ENCODE results near the gene APOBEC4. TPM values are rescaled to one million over a fixed set of nuclear protein-coding genes. Genes with fewer than 3 reads are reported as not detected.

Gene APOBEC4
- total and polyA plus RNA-seq, 2 of the 4 experiments (the other 2 are of a cell fraction) = not detected

GRCh38 chr1:183694755-183695154 is 41.6 kb upstream of the APOBEC4 start:
- no peaks in the 10 kb centered on the region; a peak in 1 of 4 replicates for H3K79me1 ChIP-seq (ENCODE audit: low read depth in 1 of 2, low read length in 2 of 2)
- no peak overlapping the region for H3K23ac ChIP-seq (ENCODE audit: low read depth, low read length)
- H4K91ac ChIP-seq (ENCODE audit: insufficient read depth, low read depth, low read length) = no peak overlapping the region
- no peak overlapping the region for H2AK5ac ChIP-seq (ENCODE audit: low read depth, low read length)
- H3K4me2 ChIP-seq (ENCODE audit: low read depth, low read length) = no peak overlapping the region
- dilution Hi-C loops (cut with HindIII; ENCODE audit: low sequenced_read_pairs, unreplicated experiment) = no loop called here
- POLR2A ChIA-PET (ENCODE audit: unreplicated experiment) = interaction anchor here (0.7 kb wide), 1 partner anchor 591 kb away, joined by 8 read pairs; no protein-coding TSS in a partner anchor
- H3K56ac ChIP-seq (ENCODE audit: extremely low read depth, insufficient read depth, low read length) = no peak overlapping the region
- CTCF ChIA-PET = interaction anchor here (1.1 to 2.0 kb wide), 3 partner anchors 10 to 221 kb away, joined by 3 to 15 read pairs (median 4); no protein-coding TSS in a partner anchor
- no peak overlapping the region for H3K18ac ChIP-seq (ENCODE audit: low read depth, low read length)
- no peak overlapping the region for H3K4ac ChIP-seq (ENCODE audit: low read depth, low read length)
- no peaks in the 10 kb centered on the region; the same call in 1 of the 2 replicates for H4K20me1 ChIP-seq (ENCODE audit: insufficient read depth, low read length)
- TF ChIP-seq RAD21 (IDR thresholded peaks at IDR 0.05; ENCODE audit: low read length) (no peak), ELK1 (IDR thresholded peaks at IDR 0.05; ENCODE audit: borderline replicate concordance, low read depth, low read length) (no peak), CTCF (conservative IDR thresholded peaks at IDR 0.05; ENCODE audit: low read depth, low read length) (no peak), RFX5 (IDR thresholded peaks at IDR 0.05; ENCODE audit: low read depth, low read length) (no peak), CEBPB (IDR thresholded peaks at IDR 0.05; ENCODE audit: low read depth, low read length) (no peak), CHD1 (IDR thresholded peaks at IDR 0.05; ENCODE audit: low read depth, low read length) (no peak), MAFK (IDR thresholded peaks at IDR 0.05; ENCODE audit: low read depth, low read length) (no peak), NFE2L2 (IDR thresholded peaks at IDR 0.05; ENCODE audit: low read depth, low read length) (no peak), RCOR1 (IDR thresholded peaks at IDR 0.05; ENCODE audit: insufficient replicate concordance, low read length) (no peak), FOS (IDR thresholded peaks at IDR 0.05; ENCODE audit: low read depth, low read length) (no peak), POLR2A (IDR thresholded peaks at IDR 0.05; ENCODE audit: low read depth, low read length) (no peak), USF2 (IDR thresholded peaks at IDR 0.05; ENCODE audit: low read depth, low read length) (no peak), MXI1 (IDR thresholded peaks at IDR 0.05; ENCODE audit: borderline replicate concordance, low read depth, low read length) (no peak), SMC3 (IDR thresholded peaks at IDR 0.05; ENCODE audit: low read depth, low read length) (no peak), BHLHE40 (IDR thresholded peaks at IDR 0.05; ENCODE audit: low read depth, low read length) (no peak), MAZ (IDR thresholded peaks at IDR 0.05; ENCODE audit: borderline replicate concordance, low read depth, low read length) (no peak)
- ATAC-seq (ENCODE audit: low read depth) (no peak), DNase-seq (no peak)
- no TSS peak for BruUV-seq (replicated peaks)
- no peak overlapping the region for H3K9ac ChIP-seq (ENCODE audit: low read depth, low read length)
- intact Hi-C loops (cut with micrococcal nuclease) = no loop called here
- H3K9me1 ChIP-seq (ENCODE audit: insufficient read depth, low read length) = 0 out of 2 replicates have a peak, but pooled peaks cover 3% of the 10 kb centered on the region
- H2BK5ac ChIP-seq (ENCODE audit: low read depth, low read length, poor library complexity, severe bottlenecking) = no peak overlapping the region
- no peak overlapping the region for H3K14ac ChIP-seq (replicated peaks; ENCODE audit: low read depth, low read length)
- H2BK20ac ChIP-seq (ENCODE audit: low read depth, low read length) = no peak overlapping the region
- H4K8ac ChIP-seq (ENCODE audit: low read depth in 2 of 2, low read length in 2 of 2) = no peak overlapping the region
- no peak overlapping the region for H2AK9ac ChIP-seq (replicated peaks; ENCODE audit: low read depth, low read length, poor library complexity)
- H3K9me3 ChIP-seq (ENCODE audit: control insufficient read depth, insufficient read depth, low read length) = no peaks in the 10 kb centered on the region
- H2AFZ ChIP-seq (replicated peaks; ENCODE audit: low read length, poor library complexity) = no peak overlapping the region
- no peak overlapping the region for H4K5ac ChIP-seq (ENCODE audit: low read depth, low read length)
- H2BK15ac ChIP-seq (ENCODE audit: low read depth, low read length) = no peak overlapping the region
- no peaks in the 10 kb centered on the region for H3K27me3 ChIP-seq (ENCODE audit: control insufficient read depth, insufficient read depth, low read length)
- in situ Hi-C loops (cut with MboI; ENCODE audit: low sequenced_read_pairs) = no loop called here
- H2BK120ac ChIP-seq (ENCODE audit: low read depth, low read length) = no peak overlapping the region
- no peaks in the 10 kb centered on the region for H3K36me3 ChIP-seq (ENCODE audit: control insufficient read depth, insufficient read depth, low read length)
- no peak overlapping the region for H3K4me3 ChIP-seq (ENCODE audit: insufficient read depth, low read depth, low read length)
- no peaks in the 10 kb centered on the region for H3K4me1 ChIP-seq (ENCODE audit: control insufficient read depth, insufficient read depth, low read length)
- no peak overlapping the region for H3K27ac ChIP-seq (ENCODE audit: insufficient read depth, low read length)
